Measurements from ENCODE around the gene AGA.

AGA gene

GRCh38 chr4:177446586-177446985, 4.3 kb upstream of the AGA start:
- DNase-seq: no peak

GRCh38 chr4:177444911-177445736, 2.9 kb upstream of the AGA start:
- DNase-seq: no peak

DNA sequence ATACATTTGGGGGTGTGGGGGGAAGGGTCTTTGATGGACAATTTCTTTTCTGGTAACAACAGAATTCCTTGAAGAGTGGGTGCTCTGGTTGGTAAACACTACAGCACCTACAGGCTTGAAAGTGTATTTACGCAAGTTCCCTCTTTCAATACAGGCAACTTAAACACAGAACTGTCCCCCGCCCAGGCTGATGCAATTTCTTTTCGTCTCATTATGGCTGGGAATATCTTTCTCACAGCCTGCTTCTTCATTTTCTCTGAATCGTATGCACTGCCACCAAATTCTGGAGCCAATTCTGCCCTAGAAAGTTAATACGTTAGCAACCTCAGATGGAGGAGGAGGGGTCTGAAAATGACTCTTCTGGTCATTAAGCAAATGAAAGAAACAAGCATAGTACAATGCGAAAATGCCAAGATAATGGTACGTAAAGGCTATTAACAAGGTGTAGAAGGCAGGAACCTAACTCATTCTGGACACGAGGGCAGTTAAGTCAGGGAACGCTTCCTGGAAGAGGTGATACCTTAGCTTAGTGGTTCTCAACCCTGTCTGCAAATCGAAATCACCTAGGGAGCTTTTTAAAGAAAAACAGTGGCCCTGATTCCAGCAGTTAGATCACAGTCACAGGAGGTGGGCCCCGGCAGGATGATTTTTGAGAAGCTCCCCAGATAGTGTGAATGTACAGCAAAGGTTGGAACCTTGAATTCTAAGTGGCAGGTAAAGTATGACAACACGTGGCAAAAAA, 1.0 kb downstream of the AGA start:
- no peak for DNase-seq

GRCh38 chr4:177436456-177436855, 5.8 kb downstream of the AGA start:
- no peak for DNase-seq

DNA sequence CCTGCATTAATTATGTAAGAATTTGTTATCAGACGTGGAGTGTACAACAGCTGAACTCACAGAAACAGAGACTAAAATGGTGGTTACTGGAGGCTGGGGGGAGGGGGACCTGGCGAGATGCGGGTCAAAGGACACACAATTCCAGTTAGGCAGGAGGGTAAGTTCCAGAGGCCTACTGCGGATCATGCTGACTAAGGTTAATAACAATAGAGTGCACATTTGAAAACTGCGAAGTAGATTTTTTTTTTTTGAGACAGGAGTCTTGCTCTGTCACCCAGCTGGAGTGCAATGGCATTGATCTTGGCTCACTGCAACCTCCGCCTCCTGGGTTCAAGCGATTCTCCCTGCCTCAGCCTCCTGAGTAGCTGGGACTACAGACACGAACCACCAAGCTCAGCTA, 7.6 kb downstream of the AGA start:
- DNase-seq: no peak

DNA sequence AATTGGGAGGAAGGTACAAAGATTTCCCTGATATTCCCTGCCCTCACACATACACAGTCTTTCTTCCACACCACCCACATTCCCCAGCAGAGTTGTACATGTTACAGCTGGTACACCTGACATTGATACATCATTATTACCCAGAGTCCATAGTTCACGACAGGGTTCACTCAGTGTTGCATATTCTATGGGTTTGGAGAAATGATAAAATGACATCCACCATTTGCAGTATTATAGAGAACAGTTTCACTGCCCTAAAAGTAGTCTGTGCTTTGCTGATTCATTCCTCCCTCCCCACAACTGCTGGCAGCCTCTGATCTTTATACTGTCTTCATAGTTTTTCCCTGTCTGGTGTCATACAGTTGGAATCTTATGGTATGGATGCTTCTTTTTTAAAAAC, 15.0 kb downstream of the AGA start:
- no peak for DNase-seq

DNA sequence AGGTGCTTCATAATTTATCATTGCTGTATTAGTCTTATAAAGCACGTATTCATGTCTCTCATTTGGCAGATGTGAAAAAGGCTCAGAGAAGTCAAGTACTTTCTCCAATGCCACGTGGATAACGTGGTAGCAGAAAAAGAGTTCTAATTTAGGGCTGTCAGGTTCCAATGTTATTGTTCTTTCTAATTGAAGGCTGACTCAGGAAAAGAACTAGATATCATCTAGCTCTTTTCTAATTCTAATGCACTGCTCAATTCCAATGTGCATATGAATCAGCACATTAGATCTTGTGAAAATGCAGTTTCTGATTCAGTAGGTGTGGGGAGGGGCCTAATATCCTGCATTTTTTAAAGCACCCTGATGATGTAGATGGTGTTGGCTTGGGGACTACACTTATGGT, 22.8 kb downstream of the AGA start:
- no peak for DNase-seq

DNA sequence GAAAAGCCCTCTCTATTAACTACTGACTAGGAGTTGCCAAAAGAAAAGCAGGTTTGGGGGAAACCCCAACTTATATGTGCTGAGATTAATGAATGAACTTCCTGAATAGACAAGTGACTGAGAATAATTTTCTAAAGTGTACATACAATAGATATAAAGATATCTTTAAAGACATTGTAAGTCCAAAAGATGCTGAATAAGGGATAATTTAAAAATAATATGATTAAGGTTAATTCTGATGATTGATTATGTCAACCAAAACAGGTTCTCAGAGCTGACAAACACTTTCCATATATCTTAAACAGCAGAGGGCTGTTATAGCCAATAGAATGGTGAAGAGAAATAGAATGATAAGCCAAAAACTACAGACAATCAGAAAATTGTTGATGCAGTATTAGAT, 28.6 kb downstream of the AGA start:
- no peak for DNase-seq

DNA sequence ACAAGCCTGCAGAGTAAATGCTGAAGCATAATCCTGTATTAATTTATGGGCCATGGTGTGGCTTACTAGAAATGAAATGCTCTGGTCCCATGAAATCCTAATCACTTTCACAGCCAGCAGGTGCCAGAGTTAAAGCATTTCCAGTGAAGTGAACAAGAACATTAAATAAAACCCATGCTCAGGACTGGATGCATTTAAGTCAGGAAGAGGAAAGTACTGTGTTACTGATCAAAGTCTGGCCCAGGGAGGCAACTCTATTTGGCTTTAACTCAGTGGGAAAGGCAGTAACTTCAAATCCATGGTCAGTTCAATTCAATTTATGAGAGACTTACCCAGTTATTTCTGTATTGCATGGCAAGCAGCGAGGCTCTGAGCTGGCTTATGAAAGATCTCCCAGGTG, 29.2 kb downstream of the AGA start:
- DNase-seq: no peak

GRCh38 chr4:177411996-177412395, 30.2 kb downstream of the AGA start:
- no peak for DNase-seq

- DNase-seq: no peak
Measured at GRCh38 chr4:177410566-177410965, 31.7 kb downstream of the AGA start.

DNA sequence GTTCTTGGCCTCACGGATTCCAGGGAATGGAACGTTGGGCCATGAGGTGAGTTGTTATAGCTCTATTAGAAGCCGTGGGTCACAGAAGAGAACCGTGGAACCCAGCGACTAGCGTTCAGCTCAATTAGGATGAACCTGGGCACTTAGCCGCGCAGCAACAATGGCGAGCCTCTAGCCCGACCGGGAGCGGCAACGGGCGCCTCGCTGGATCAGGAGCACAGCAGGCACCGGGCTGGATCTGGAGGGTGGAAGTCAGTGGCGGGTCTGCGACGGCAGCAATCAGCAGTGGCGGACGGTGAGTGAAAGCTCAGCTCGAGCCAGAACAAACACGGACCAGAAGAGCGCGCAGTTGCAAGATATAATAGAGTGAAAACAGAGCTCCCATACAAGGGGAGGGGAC, 34.2 kb downstream of the AGA start:
- DNase-seq: no peak

DNA sequence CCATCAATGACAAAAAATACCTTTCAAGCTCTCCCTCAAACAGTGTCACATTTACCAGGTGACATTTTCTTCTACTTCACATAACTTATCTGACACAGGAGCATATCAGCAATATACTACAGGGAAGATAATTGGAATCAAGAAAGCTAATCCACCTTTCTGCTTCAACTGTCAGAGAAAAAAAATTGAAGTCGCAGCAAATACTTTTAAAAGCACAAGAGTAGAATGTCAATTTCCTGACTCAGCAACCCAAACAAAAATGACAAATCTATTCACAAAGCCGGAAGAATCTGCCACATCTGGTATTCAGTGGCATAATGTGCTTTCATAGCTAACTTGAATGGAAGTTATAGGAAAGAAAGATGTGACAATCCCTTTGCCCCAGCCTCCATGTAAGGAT, 36.7 kb downstream of the AGA start:
- DNase-seq: no peak

DNA sequence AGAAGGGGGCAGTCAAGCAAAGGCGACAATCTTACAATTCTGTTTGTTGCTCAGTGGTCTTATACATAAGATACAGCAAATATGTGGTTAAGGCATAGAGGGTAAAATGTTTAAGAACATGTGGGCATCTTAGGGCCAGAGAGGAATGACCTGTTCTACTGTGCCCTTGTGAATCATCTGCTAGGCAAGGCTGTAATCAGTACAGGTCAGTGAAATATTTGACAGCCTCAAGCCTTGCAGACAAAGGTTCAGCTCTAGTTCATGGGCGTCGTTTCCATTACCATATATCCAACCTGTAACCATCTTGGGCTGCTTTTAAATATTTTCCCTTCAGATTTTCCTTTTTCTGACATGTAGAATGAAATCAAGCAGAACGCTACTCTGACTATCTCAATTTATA, 37.3 kb downstream of the AGA start:
- no peak for DNase-seq

DNA sequence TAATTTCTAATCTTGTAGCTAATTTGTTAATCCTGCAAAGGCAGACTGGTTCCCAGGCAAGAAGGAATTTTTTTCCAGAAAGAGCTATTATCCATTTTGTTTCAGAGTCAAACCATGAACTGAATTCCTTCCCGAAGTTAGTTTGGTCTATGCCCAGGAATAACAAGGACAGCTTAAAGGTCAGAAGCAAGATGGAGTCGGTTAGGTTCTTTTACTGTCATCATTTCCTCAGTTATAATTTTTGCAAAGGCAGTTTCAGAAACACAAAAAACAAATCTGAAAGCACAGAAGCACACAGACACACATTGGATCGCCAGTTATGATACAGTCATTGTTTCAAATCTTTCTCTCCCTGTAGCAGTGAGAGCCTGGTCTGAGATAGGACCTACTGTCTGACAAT, 37.9 kb downstream of the AGA start:
- DNase-seq: no peak

- no peak for DNase-seq
Measured at GRCh38 chr4:177403746-177404145, 38.5 kb downstream of the AGA start.

DNA sequence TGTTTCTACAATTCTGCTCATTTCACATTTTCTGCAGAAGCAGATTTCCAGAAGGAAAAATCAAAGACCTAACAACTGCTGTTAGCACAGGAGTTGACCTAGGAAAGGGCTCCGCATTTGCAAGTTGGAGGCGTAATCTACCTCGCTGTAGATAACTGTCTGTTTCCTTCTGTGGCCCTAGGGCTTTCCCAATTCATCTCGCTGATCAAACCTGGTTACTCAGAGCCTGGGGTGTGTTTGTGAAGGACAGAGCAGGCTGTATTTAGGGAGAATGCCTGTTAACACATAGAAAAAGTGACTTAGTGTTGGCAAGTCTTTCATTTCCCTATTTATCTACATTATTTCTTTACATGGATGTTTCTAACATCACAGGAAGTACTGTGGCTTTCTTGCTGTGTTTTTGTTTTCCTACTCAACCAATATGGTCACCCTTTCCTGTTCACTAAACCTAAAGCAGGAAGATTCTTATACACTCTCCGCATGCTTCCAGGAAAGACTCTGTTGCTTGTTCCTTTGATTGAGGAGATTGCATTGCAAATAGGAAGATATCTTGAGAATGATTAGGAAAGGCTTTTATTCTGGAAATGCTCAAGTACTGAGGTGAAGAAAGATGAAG, 40.5 kb downstream of the AGA start:
- no peak for DNase-seq

DNA sequence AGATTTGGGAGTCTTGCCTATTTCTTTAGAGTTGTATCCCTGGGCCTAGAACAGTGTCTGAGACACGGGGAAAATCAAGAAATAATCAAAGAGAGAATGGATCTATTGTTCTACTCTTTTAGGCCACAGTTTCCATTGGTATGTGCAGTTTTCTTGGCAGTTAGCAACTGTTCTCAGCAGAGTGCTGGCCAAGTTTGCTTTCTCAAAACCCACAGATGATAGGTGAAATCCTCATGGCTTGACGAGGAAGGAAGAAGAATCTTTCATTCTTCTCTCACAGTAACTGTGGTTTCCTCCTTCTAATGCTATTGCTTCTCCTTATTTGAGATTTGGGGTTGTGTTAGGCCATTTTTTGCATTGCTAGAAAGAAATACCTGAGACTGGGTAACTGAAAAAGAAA, 42.2 kb downstream of the AGA start:
- no peak for DNase-seq

- no peak for DNase-seq
Measured at GRCh38 chr4:177396352-177396751, 45.9 kb downstream of the AGA start.

GRCh38 chr4:177393236-177393635, 49.0 kb downstream of the AGA start:
- DNase-seq: no peak

DNA sequence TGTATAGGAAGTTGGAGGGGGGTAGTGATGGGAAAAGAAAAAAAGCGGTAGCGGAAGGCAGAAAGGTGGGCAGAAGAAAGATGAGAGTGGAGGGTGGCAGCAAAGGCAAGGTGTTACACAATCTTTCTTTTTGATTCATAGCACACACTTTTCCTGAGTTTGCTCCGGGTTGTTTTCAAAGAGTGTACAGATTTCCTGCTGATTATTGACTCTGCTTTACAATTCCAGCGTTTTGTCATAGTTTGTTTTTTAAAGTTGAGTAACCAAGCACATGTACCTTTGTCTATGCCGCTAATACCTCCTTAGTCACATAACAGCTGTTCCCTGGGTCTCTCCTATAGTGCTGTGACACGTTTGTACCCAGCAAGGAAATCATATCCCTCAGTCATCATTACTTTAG, 50.3 kb downstream of the AGA start:
- no peak for DNase-seq

GRCh38 chr4:177391287-177391686, 51.0 kb downstream of the AGA start:
- no peak for DNase-seq

GRCh38 chr4:177386278-177386815, 55.9 kb downstream of the AGA start:
- no peak for DNase-seq

Measured in right hindlimb (tissue), 1 donor.